ENCODE results near the gene DHRSX. TPM values are rescaled to one million over a fixed set of nuclear protein-coding genes. Genes with fewer than 3 reads are reported as not detected.

The DHRSX gene
- total and polyA plus RNA-seq, 10 of the 15 experiments (the other 5 are each of a cell fraction or from before 2014, with no cell fraction given), result 1.7 to 39.5 (median 16.5) TPM

- Histone ChIP-seq H2AFZ (ENCODE audit: control insufficient read depth, low read depth, low read length) (no peak overlapping the region), H3K79me2 (ENCODE audit: control insufficient read depth, insufficient read depth, low read length) (no peaks in the 10 kb centered on the region), H3K9me3 (replicated peaks; ENCODE audit: control insufficient read depth, insufficient read depth, low read length) (peaks cover 1% of the 10 kb centered on the region; the same call in 2 of the 3 replicates), H3K27ac (ENCODE audit: control insufficient read depth, insufficient read depth) (no peak overlapping the region), H3K4me2 (ENCODE audit: control insufficient read depth, insufficient read depth) (no peak overlapping the region), H3K4me3 (no peak overlapping the region), H3K27me3 (replicated peaks in 1 of 2; ENCODE audit: control insufficient read depth in 2 of 2, insufficient read depth in 2 of 2, low read length in 1 of 2) (no peaks in the 10 kb centered on the region), H3K9ac (ENCODE audit: control insufficient read depth, insufficient read depth, low read length) (no peak overlapping the region), H3K36me3 (ENCODE audit: control insufficient read depth in 2 of 2, insufficient read depth in 2 of 2, low read length in 1 of 2) (no peaks in the 10 kb centered on the region), H4K20me1 (ENCODE audit: control insufficient read depth, insufficient read depth) (no peaks in the 10 kb centered on the region), H3K4me1 (ENCODE audit: control insufficient read depth, insufficient read depth, low read length) (no peaks in the 10 kb centered on the region)
- CTCF ChIA-PET, result no interaction called here
- TF ChIP-seq HDAC2 (IDR thresholded peaks at IDR 0.05), result no peak
- TF ChIP-seq HCFC1 (IDR thresholded peaks at IDR 0.05; ENCODE audit: low read length), result no peak
- TF ChIP-seq EP300 (IDR thresholded peaks at IDR 0.05; ENCODE audit: borderline replicate concordance in 1 of 2, control insufficient read depth in 1 of 2, low read depth in 2 of 2, low read length in 2 of 2), result no peak
- TF ChIP-seq NFYA (IDR thresholded peaks at IDR 0.05; ENCODE audit: borderline replicate concordance, low read depth, low read length), result no peak
- no peak for TF ChIP-seq NR2C2 (IDR thresholded peaks at IDR 0.05; ENCODE audit: borderline replicate concordance, control insufficient read depth, insufficient read length, low read depth)
- in situ Hi-C loops (cut with MboI), result no loop called here
- RAD21 ChIA-PET (ENCODE audit: unreplicated experiment), result no interaction called here
- POLR2A ChIA-PET, result no interaction called here
- FAIRE-seq (no peak), DNase-seq (ENCODE audit: low read depth, low spot score) (no peak), ATAC-seq (peak; percentile 21; the same call in 1 of the 3 replicates)
- BruUV-seq (replicated peaks), result no TSS peak
- SMC1A ChIA-PET (ENCODE audit: uncharacterized antibody, unreplicated experiment), result no interaction called here
- intact Hi-C loops (cut with micrococcal nuclease; ENCODE audit: unreplicated experiment), result no loop called here
- 58% methylated on average over 11 of the region's 12 CpGs for WGBS (ENCODE audit: insufficient coverage, insufficient replicate concordance, low lambda C conversion rate, missing lambda C conversion rate)
Observed at GRCh38 chrX:2192584-2193272, 308.0 kb downstream of the DHRSX start.

- Histone ChIP-seq H3K27me3 (replicated peaks in 1 of 2; ENCODE audit: control insufficient read depth in 2 of 2, insufficient read depth in 2 of 2, low read length in 1 of 2) (no peaks in the 10 kb centered on the region), H3K9ac (ENCODE audit: control insufficient read depth, insufficient read depth, low read length) (no peak overlapping the region), H4K20me1 (ENCODE audit: control insufficient read depth, insufficient read depth) (no peaks in the 10 kb centered on the region), H3K79me2 (ENCODE audit: control insufficient read depth, insufficient read depth, low read length) (no peaks in the 10 kb centered on the region), H3K4me1 (ENCODE audit: control insufficient read depth, insufficient read depth, low read length) (no peaks in the 10 kb centered on the region), H3K4me3 (no peak overlapping the region), H3K9me3 (replicated peaks; ENCODE audit: control insufficient read depth, insufficient read depth, low read length) (peaks cover 6% of the 10 kb centered on the region; the same call in 2 of the 3 replicates), H3K4me2 (ENCODE audit: control insufficient read depth, insufficient read depth) (no peak overlapping the region), H3K27ac (ENCODE audit: control insufficient read depth, insufficient read depth) (no peak overlapping the region), H2AFZ (ENCODE audit: control insufficient read depth, low read depth, low read length) (no peak overlapping the region), H3K36me3 (ENCODE audit: control insufficient read depth in 2 of 2, insufficient read depth in 2 of 2, low read length in 1 of 2) (no peaks in the 10 kb centered on the region)
- ATAC-seq, result no peak
- ChIA-PET RAD21 (ENCODE audit: unreplicated experiment) (no interaction called here), CTCF (no interaction called here), POLR2A (no interaction called here), SMC1A (ENCODE audit: uncharacterized antibody, unreplicated experiment) (no interaction called here)
- DNase-seq (ENCODE audit: low read depth, low spot score), result no peak
- in situ Hi-C loops (cut with MboI) (no loop called here), intact Hi-C loops (cut with micrococcal nuclease; ENCODE audit: unreplicated experiment) (no loop called here)
- BruUV-seq (replicated peaks), result no TSS peak
- no peak for FAIRE-seq
- WGBS (ENCODE audit: insufficient coverage, insufficient replicate concordance, low lambda C conversion rate, missing lambda C conversion rate), result 64% methylated on average over 7 of the region's 7 CpGs
- TF ChIP-seq IRF4 (IDR thresholded peaks at IDR 0.05; ENCODE audit: low read depth, low read length) (no peak), SIX5 (IDR thresholded peaks at IDR 0.05; ENCODE audit: low read depth, low read length, severe bottlenecking) (no peak), ZSCAN29 (IDR thresholded peaks at IDR 0.05) (no peak), ZNF384 (IDR thresholded peaks at IDR 0.05; ENCODE audit: borderline replicate concordance, low read depth, low read length) (no peak), EZH2 (IDR thresholded peaks at IDR 0.05; ENCODE audit: borderline replicate concordance, control insufficient read depth, low read depth, low read length) (no peak), RAD21 (IDR thresholded peaks at IDR 0.05; ENCODE audit: insufficient read depth, low read depth, low read length) (no peak), HSF1 (IDR thresholded peaks at IDR 0.05; ENCODE audit: low read depth, low read length) (no peak), E4F1 (IDR thresholded peaks at IDR 0.05; ENCODE audit: borderline replicate concordance, partially characterized antibody) (no peak), POU2F2 (IDR thresholded peaks at IDR 0.05; ENCODE audit: borderline replicate concordance, low read depth, low read length) (no peak)
Observed at GRCh38 chrX:2188840-2189239, 311.9 kb downstream of the DHRSX start.
